SJCRH30 (cell line): ENCODE data around the gene ALDH3A2. TPM values are rescaled to one million over a fixed set of nuclear protein-coding genes. Genes with fewer than 3 reads are reported as not detected.

Experiments
- DNase-seq, 2 experiments: peaks; one replicate each; pipeline ENCODE4 v3.0.0-alpha.2; 2015 to 2020
- H3K27ac ChIP-seq: fragments of 250-450 bp; sonication (Bioruptor Pico); 2 replicates; pipeline ENCODE4 v1.5.1; 2020; ENCODE audit warnings: mild to moderate bottlenecking, moderate library complexity
- H3K27me3 ChIP-seq: fragments of 250-450 bp; sonication (Bioruptor Pico); 2 replicates; pipeline ENCODE4 v1.5.1; 2020; ENCODE audit warnings: mild to moderate bottlenecking, moderate library complexity
- H3K36me3 ChIP-seq: fragments of 250-450 bp; sonication (Bioruptor Pico); 2 replicates; pipeline ENCODE4 v1.5.1; 2020; ENCODE audit warnings: mild to moderate bottlenecking, moderate library complexity
- H3K4me1 ChIP-seq: fragments of 250-450 bp; sonication (Bioruptor Pico); 2 replicates; pipeline ENCODE4 v1.5.1; 2020; ENCODE audit warnings: mild to moderate bottlenecking, moderate library complexity
- H3K4me3 ChIP-seq: fragments of 250-450 bp; sonication (Bioruptor Pico); 2 replicates; pipeline ENCODE4 v1.5.1; 2020; ENCODE audit warnings: mild to moderate bottlenecking, moderate library complexity
- H3K9me3 ChIP-seq: fragments of 250-450 bp; sonication (Bioruptor Pico); replicated peaks from 2 replicates; pipeline ENCODE4 v1.5.1; 2020; ENCODE audit warnings: mild to moderate bottlenecking, moderate library complexity
- total RNA-seq: library from RNA; depleted of rRNA; stranded (reverse); fragments of >200 nt; shearing (Covaris generic); gene quantifications from 2 replicates; pipeline ENCODE4 v1.2.3, GENCODE V29; 2014; rRNA removed

ALDH3A2 gene
- total RNA-seq, 1 experiment from 2014 or later, result 135 TPM

DNA sequence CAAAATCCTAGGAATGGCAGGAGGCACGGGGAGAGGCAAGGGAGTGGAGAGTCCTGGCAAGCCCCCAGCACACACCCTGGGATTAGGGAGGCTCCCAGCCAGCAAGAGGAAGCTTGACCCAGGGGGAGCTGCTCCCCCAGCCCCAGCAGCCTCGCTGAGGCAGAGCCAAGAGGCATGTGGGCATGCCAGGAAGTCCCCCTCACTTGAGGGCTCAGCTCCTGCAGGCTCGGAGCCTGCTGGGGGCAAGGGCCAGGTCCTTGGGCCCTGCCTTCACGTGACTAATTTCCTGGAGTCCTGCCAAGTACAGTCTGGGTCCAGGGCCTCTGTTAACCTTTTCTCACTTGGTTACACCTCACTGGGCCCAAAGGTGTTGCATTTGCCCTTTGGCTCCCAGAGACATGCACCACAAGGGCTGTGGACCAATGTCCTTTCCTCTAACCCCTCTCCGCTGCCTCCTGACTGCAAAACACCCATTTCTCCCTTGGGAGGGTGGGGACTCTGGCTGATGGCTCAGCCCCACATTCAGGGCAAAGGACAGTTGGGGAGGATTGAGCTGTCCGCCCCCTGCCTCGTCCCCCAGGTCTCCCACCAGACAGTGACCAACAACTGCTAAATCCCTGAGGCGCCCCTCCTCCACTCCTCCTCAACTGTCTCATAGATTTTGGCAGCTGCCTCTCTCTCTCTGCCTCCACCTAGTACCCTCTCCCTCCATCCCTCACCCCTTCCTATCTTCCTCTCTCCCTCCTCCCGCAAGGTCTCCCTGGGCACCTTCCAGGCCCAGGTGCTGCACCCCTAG, 72.3 kb downstream of the ALDH3A2 start:
- H3K9me3 ChIP-seq, result no peaks in the 10 kb centered on the region
- no peak overlapping the region for H3K27ac ChIP-seq
- H3K4me3 ChIP-seq, result no peak overlapping the region
- DNase-seq, result peak in 1 of 2 experiments; percentile 60
- no peaks in the 10 kb centered on the region for H3K36me3 ChIP-seq
- peaks cover 11% of the 10 kb centered on the region for H3K4me1 ChIP-seq
- peaks cover 14% of the 10 kb centered on the region; the same call in 1 of the 2 replicates for H3K27me3 ChIP-seq

DNA sequence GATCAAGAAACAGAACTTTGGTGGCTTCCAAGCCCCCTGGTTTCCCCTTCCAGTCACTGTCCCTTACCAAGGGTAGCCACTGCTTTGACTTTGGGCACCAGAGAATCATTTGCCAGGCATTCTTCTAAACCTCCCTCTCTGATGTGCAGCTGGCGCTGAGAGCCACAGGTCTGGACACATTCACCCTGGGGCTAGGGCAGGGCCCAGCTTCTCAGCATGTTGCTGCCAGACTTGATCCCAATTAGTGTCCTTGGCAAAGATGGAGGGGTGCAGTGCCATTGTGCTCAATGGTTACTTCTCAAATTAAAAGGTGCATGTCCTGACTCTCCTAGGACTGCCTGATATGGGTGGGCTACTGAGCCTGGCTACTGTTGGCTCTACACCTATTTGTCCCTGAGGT, 75.4 kb downstream of the ALDH3A2 start:
- no peaks in the 10 kb centered on the region for H3K36me3 ChIP-seq
- no peak for DNase-seq
- H3K4me3 ChIP-seq, result no peak overlapping the region
- no peak overlapping the region for H3K27ac ChIP-seq
- H3K9me3 ChIP-seq, result peaks cover 3% of the 10 kb centered on the region; the same call in 1 of the 2 replicates
- H3K27me3 ChIP-seq, result no peaks in the 10 kb centered on the region
- H3K4me1 ChIP-seq, result peaks cover 25% of the 10 kb centered on the region

DNA sequence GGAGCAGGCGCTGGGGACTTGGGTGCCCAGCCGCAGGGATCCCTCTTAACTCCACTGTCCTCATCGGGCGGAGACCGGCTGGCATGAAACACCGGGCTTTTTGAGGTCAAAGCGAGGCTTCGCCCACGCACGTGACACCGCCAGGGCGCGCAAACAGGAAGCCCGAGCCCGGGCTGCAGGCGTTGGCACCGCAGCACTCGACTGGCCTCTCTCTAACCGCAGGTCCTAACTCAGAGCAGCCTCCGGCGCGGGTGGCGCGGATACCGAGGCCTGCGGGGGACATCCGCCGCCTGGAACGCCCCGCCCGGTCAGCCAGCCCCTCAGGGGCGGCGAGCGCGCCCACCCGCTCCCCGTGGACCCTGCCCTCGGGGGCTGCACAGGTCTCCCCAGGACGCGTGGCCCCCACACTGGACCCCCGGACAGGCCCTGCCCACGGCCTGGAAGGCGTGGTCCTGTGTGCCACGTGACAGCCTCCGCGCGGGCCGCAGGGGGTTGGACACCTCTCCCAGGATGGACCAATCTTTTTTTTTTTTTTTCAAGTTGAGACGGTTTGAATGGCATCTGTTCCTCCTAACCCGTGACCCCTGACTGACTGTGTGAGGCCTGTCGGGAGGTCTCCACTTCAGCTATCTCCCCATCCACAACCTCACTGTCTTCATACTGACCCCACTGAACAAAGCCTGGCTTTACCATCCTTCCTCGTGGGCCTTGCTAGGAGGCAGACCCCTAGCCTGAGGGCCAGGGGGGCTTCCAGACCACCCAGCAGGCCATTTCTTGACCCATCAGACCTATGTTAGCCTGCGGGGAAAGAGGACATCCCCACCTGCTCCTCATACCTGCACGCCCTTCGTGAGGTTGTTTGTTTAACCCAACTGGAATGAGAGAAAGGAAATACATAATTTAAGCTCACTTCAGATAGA, 76.2 kb downstream of the ALDH3A2 start:
- Histone ChIP-seq H3K27me3 (no peaks in the 10 kb centered on the region), H3K4me3 (no peak overlapping the region), H3K9me3 (peaks cover 3% of the 10 kb centered on the region; the same call in 1 of the 2 replicates), H3K27ac (no peak overlapping the region), H3K36me3 (no peaks in the 10 kb centered on the region), H3K4me1 (peaks cover 25% of the 10 kb centered on the region)
- DNase-seq, result no peak

DNA sequence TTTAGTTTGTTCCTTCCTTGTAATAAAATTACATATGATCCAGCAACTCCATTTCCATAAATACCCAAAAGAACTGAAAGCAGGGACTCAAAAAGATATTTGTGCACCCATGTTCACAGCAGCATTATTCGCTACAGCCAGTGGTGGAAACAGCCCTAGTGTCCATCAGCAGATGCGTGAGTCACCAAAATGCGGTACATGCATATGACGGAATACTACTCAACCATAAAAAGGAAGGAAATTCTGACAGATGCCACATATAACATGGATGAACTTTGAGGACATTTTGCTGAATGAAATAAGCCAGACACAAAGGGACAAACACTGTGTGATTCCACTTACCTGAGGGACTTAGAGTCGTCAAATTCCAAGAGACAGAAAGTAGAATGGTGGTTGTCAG, 76.9 kb downstream of the ALDH3A2 start:
- H3K36me3 ChIP-seq, result no peaks in the 10 kb centered on the region
- H3K4me1 ChIP-seq, result peaks cover 22% of the 10 kb centered on the region
- DNase-seq, result no peak
- no peak overlapping the region for H3K4me3 ChIP-seq
- H3K27ac ChIP-seq, result no peak overlapping the region
- no peaks in the 10 kb centered on the region for H3K27me3 ChIP-seq
- peaks cover 3% of the 10 kb centered on the region; the same call in 1 of the 2 replicates for H3K9me3 ChIP-seq

DNA sequence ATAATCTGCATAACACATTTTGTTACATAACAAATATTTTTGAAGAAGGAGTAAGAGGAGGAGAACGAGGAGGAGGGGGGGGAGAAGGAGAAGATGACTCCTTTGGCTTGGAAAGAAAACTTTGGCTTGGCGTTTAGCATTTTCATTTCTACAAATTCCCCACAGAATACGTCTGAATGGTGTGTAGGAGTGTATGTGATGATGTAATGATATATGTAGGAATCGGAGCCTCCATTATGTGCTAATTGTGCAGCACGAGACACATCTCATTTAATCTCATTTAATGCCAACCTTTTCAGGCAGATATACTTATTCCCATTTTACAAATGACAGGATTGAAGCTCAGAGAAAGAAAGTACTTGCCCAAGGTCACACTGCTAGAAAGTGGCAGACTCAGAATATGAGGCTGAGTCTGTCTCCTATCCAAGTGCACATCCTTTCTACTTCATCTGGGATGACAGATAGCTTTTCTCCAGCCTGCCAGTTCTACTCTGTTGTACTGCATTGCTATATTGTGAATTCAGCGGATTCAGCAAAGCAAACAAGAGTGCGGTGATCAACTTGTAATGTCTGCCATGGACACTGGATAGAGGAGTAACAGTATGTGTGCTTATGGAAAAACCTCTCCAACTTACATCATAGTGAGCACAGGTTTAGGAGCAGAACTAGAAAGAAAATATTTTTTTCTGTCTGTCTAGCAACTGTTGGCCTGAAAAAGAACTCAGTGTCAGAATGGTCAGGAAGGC, 78.3 kb downstream of the ALDH3A2 start:
- Histone ChIP-seq H3K4me3 (no peak overlapping the region), H3K4me1 (peaks cover 14% of the 10 kb centered on the region), H3K27me3 (no peaks in the 10 kb centered on the region), H3K36me3 (no peaks in the 10 kb centered on the region), H3K9me3 (peaks cover 3% of the 10 kb centered on the region; the same call in 1 of the 2 replicates), H3K27ac (no peak overlapping the region)
- no peak for DNase-seq

Other genes starting within 250 kb of the ALDH3A2 start
- 1.2 and 2.4 TPM in 2 replicates for gene RNF112, start 237.5 kb upstream of the ALDH3A2 start, total RNA-seq
- gene SLC47A1, start 114.9 kb upstream of the ALDH3A2 start, total RNA-seq, result not detected in 2 replicates
- gene SLC47A2, start 67.8 kb downstream of the ALDH3A2 start, total RNA-seq, result not detected in 2 replicates
- not detected in 2 replicates for gene ALDH3A1, start 99.5 kb downstream of the ALDH3A2 start, total RNA-seq
- gene ULK2, start 219.2 kb downstream of the ALDH3A2 start, total RNA-seq, result 0.33 and 1.0 TPM in 2 replicates